IPS-15b (cell line): ENCODE data around the gene NPR3.
"Not testable (repeated sequence)": the region's sequence is repeated elsewhere in the genome, so short reads cannot be mapped to it uniquely, and the experiment has no call there.

Source experiments
- H3K27me3 ChIP-seq: one replicate; pipeline ENCODE4 v1.6.1; 2013; ENCODE audit warnings: low read length; ENCODE audit not compliant: control insufficient read depth, insufficient read depth
- H3K36me3 ChIP-seq: one replicate; pipeline ENCODE4 v1.6.1; 2013; ENCODE audit warnings: low read length; ENCODE audit not compliant: control insufficient read depth, insufficient read depth
- H3K4me1 ChIP-seq: one replicate; pipeline ENCODE4 v1.6.1; 2013; ENCODE audit warnings: mild to moderate bottlenecking, low read length; ENCODE audit not compliant: control insufficient read depth, insufficient read depth
- H3K4me3 ChIP-seq: one replicate; pipeline ENCODE4 v1.5.1; 2013; ENCODE audit warnings: low read depth, low read length
- H3K9ac ChIP-seq: one replicate; pipeline ENCODE4 v1.6.1; 2013; ENCODE audit warnings: low read depth, mild to moderate bottlenecking, low read length
- H3K9me3 ChIP-seq: one replicate; pipeline ENCODE4 v1.6.1; 2013; ENCODE audit warnings: mild to moderate bottlenecking, low read length; ENCODE audit not compliant: control insufficient read depth, insufficient read depth

Gene NPR3

DNA sequence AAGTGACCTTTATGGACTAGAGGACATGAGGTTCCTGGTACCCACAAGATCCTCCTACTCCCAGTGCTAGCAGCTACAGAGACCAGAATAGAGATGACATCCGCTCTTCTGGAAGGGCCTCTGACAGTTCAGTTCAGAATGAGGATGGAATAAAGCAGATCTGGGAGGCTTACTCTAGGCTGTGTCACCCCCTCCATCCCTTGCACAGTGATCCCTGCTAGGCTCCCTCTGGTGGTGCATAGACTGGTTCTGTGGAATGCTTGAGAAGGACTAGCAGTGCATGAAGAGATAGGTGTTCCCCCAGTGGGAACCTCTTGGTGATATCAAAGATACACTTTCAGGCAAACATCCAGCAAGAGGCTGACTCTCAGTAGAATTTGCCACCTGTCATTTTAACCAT lies 83.0 kb downstream of the NPR3 start:
- H3K4me1 ChIP-seq: no peaks in the 10 kb centered on the region
- no peaks in the 10 kb centered on the region for H3K36me3 ChIP-seq
- H3K9ac ChIP-seq: no peak overlapping the region
- H3K4me3 ChIP-seq: no peak overlapping the region
- no peaks in the 10 kb centered on the region for H3K9me3 ChIP-seq
- no peaks in the 10 kb centered on the region for H3K27me3 ChIP-seq

DNA sequence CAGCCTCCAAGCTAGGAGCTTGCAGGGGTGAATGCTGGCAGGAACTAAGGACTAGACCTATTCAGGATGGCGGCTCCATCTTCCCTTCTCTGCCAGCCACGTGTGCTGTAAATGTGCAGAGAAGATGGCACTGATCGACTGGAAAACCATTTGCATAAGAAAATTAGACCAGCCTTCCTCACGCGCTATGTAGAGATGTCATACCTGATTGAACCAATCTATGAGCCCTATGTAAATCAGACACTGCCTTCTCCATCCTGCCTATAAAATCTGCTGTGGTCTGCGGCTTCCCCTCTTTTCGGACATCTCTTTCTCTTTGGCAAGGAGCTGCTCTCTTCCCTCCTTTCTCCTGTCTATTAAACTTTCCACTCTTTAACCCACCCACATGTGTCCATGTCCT lies 91.6 kb downstream of the NPR3 start:
- H3K4me3 ChIP-seq: no peak overlapping the region
- no peaks in the 10 kb centered on the region for H3K27me3 ChIP-seq
- no peak overlapping the region for H3K9ac ChIP-seq
- H3K36me3 ChIP-seq: no peaks in the 10 kb centered on the region
- H3K9me3 ChIP-seq: no peaks in the 10 kb centered on the region
- H3K4me1 ChIP-seq: no peaks in the 10 kb centered on the region

DNA sequence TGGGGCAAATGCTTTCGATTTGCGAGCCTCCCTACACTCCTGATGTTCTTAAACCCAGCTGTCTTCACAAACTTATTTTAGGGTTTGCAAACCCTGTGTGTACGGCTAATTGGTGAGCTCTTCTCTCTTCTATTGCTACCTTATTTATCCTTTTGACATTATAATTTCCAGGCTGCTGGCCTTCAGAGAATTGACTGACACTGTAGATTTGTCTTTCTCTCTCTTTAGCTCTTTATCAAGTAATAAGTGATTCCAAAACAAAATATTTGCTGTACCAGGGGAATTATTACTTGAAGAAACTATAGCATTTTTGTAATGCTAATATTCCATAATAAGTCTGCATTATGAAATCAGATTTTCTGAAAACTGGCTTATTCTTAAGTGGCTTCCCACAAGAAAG lies 92.5 kb downstream of the NPR3 start:
- H3K4me1 ChIP-seq: no peaks in the 10 kb centered on the region
- no peaks in the 10 kb centered on the region for H3K9me3 ChIP-seq
- H3K9ac ChIP-seq: no peak overlapping the region
- H3K36me3 ChIP-seq: no peaks in the 10 kb centered on the region
- no peaks in the 10 kb centered on the region for H3K27me3 ChIP-seq
- no peak overlapping the region for H3K4me3 ChIP-seq

DNA sequence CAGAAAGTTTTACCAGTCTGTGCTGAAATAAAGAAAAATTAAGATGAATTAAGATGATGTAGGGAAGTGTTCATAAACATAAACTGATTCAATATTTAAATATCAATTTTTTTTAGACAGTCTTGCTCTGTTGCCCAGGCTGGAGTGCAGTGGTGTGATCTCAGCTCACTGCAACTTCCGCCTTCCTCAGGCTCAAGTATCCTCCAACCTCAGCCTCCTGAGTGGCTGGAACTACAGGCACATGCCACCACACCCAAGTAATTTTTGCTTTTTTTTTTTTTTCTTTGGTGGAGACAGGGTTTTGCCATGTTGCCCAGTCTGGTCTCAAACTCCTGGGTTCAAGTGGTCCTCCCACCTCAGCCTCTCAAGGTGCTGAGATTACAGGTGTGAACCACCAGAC lies 94.3 kb downstream of the NPR3 start:
- H3K27me3 ChIP-seq, H3K36me3 ChIP-seq, H3K9ac ChIP-seq, H3K9me3 ChIP-seq, H3K4me3 ChIP-seq, H3K4me1 ChIP-seq: not testable (repeated sequence)

DNA sequence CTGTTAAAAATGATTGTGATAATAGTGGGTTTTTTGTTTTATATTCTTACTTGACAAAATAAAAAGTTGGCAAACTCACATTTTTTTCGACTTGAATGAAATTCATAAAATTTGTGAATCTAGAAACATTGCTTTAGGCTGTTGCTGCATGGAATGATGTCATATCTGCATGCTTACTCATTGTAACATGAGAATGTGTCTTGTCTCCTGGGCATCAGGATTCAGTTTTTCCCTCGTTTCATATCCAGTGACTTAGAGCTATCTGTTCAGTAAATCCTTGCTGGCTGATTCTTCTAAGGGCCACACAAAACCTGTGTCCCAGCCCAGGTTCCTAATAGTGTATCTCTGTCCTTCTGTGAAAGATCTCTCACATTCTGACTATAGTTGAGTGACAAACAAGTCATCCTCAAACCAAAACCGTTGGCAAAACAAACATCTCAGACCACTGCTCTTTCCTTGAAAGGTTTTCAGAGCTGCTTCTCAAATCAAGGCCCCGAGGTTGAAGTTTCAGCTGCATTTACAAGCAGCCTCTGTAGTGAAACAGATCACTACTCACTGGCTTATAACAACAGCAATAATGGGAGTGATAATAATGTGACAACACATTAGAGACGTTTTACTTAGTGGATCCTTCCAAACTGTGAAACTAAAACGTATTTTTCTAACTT lies 95.0 kb downstream of the NPR3 start:
- Histone ChIP-seq H3K9ac (no peak overlapping the region), H3K36me3 (no peaks in the 10 kb centered on the region), H3K27me3 (no peaks in the 10 kb centered on the region), H3K4me1 (no peaks in the 10 kb centered on the region), H3K9me3 (no peaks in the 10 kb centered on the region), H3K4me3 (no peak overlapping the region)

DNA sequence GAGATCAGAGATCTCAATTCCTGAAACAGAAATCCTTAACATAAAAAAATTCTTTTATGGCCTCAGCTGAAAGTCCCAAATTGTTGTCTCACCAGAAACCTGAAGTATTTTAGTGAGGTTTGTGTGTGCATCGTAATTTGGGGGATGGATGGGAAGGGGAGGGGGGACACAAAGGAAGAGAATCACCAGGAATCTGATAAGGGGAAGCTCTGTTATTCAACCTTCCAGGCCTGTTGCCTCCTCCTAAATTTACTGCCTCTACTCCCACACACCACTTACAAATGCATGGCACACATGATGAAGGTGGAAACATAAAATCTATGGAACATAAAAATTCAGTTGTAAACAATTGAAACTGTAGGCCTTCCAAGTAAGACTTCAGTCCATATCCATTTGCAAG lies 97.7 kb downstream of the NPR3 start:
- H3K36me3 ChIP-seq: no peaks in the 10 kb centered on the region
- no peaks in the 10 kb centered on the region for H3K4me1 ChIP-seq
- H3K27me3 ChIP-seq: no peaks in the 10 kb centered on the region
- no peaks in the 10 kb centered on the region for H3K9me3 ChIP-seq
- no peak overlapping the region for H3K4me3 ChIP-seq
- H3K9ac ChIP-seq: no peak overlapping the region

DNA sequence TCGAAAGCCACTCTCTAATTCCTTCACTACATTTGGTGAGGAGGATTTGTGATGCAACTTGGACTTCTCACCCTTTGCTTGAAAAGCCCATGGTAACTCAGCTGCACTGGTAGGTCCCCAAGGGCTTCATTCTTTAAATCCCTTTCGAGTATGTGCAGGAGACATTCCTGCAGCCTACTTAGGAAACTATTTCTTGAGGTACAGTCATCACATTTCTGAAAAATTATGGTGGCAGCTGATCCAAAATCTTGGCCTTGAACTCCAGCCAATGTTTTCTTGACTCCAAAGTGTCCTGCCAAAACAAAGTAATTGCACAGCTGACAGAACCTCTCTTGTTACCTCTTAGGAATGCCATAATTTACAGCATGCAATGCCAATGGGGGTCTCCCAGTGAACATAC lies 99.7 kb downstream of the NPR3 start:
- Histone ChIP-seq H3K27me3 (no peaks in the 10 kb centered on the region), H3K9ac (no peak overlapping the region), H3K9me3 (no peaks in the 10 kb centered on the region), H3K36me3 (no peaks in the 10 kb centered on the region), H3K4me1 (no peaks in the 10 kb centered on the region), H3K4me3 (no peak overlapping the region)

DNA sequence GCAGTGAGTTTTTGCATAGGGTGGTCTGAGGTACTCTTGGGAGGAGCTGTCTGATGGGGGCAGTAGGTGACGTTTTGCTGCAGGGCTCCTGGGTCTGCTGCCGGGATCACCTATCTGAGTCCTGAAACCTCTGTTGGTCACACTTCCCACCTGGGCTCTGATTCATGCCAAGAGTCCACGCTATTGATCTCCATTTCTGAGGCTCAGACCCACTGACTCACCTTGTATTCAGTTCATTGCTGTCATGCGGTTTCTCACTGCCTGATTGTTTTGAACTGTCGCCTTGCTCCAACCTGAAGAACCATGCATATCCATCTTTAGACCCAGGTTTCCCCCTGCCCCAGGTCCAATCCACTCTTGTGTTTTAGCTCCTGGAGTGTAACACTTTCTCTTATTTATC lies 101.3 kb downstream of the NPR3 start:
- no peaks in the 10 kb centered on the region for H3K9me3 ChIP-seq
- H3K36me3 ChIP-seq: no peaks in the 10 kb centered on the region
- H3K4me1 ChIP-seq: no peaks in the 10 kb centered on the region
- H3K27me3 ChIP-seq: no peaks in the 10 kb centered on the region
- H3K9ac ChIP-seq: no peak overlapping the region
- no peak overlapping the region for H3K4me3 ChIP-seq

DNA sequence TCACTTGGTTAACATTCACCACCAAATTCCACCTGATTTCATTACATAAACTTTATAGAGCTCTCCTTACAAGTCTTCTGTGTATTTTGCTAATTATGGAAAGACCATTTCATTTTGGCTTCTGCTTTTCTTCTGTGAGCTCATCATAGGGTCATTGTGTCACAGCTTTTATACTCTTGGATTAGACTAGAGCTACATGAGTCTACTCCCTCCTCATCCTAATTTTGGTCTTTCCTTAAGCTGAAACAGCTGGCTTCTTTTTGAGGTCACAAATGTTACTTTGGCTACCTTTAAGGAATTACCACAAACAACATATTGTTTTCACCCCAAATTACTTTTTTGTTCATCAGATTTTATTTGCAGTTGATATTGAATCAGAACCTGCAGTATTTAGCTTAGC lies 103.0 kb downstream of the NPR3 start:
- no peak overlapping the region for H3K9ac ChIP-seq
- H3K9me3 ChIP-seq: no peaks in the 10 kb centered on the region
- no peak overlapping the region for H3K4me3 ChIP-seq
- no peaks in the 10 kb centered on the region for H3K4me1 ChIP-seq
- no peaks in the 10 kb centered on the region for H3K27me3 ChIP-seq
- H3K36me3 ChIP-seq: no peaks in the 10 kb centered on the region

DNA sequence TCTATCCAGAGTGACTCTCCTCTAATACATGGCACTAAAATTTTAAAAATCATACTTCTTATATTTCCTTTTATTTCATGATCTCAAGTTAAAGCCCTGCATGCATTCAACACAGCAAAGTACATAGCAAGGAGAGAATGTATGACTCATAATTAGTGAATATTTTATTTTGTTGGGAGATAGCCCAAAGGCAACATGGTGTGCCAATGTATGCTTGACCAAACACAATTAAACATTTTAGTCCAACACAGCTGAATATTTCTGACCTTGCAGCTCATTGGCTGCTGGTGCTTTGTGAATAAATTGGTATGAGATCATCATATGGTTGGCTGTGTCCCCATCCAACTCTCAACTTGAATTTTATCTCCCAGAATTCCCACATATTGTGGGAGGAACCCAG lies 103.5 kb downstream of the NPR3 start:
- Histone ChIP-seq H3K36me3 (no peaks in the 10 kb centered on the region), H3K27me3 (no peaks in the 10 kb centered on the region), H3K9me3 (no peaks in the 10 kb centered on the region), H3K9ac (no peak overlapping the region), H3K4me1 (no peaks in the 10 kb centered on the region), H3K4me3 (no peak overlapping the region)

DNA sequence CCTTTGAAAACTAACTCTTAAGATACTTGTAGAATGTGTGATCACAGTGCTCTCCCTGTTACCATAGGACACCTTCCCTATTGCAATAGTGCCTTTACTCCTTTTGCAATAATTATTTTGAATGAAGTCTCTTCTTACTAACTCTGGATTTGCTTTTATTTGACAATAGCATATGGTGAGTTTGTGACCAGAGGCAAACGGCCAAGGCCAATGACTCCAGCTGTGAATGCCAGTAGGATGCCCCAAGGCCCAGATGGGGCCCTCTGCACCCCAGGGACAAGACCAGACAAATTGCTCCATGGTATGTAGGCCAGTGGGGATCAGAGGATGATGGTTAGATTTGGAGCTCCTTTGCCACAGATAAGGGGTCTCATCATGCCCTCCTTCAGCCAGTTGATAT lies 116.9 kb downstream of the NPR3 start:
- Histone ChIP-seq H3K4me3 (no peak overlapping the region), H3K4me1 (no peaks in the 10 kb centered on the region), H3K27me3 (no peaks in the 10 kb centered on the region), H3K9ac (no peak overlapping the region), H3K9me3 (no peaks in the 10 kb centered on the region), H3K36me3 (no peaks in the 10 kb centered on the region)

DNA sequence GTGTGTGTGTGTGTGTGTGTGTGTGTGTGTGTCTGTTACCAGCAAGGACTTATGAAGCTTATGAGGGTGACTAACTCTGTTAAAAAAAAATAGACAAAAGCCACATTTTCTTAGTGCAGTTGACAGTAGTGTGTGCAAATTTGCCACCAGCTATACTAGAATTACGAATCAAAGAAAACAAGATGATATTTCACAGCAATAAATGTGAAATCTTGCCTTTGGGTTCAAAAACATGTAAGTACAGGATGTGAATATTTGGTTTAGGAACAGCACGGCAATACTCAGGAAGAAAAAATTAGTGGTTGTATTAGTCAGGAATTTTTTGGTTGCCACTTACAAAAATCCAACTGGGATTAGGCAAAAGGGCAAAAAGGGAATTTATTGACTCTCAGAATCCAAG lies 117.4 kb downstream of the NPR3 start:
- Histone ChIP-seq H3K9ac (no peak overlapping the region), H3K36me3 (no peaks in the 10 kb centered on the region), H3K4me3 (no peak overlapping the region), H3K9me3 (no peaks in the 10 kb centered on the region), H3K4me1 (no peaks in the 10 kb centered on the region), H3K27me3 (no peaks in the 10 kb centered on the region)
